ENCODE results near the gene NQO2.

GRCh38 chr6:3039384-3039783 lies 39.7 kb downstream of the NQO2 start:
- TF ChIP-seq CTCF (IDR thresholded peaks at IDR 0.05) (no peak), POLR2A (IDR thresholded peaks at IDR 0.05) (no peak)

Data from lower leg skin (tissue), 3 donors.